ENCODE data around the gene GRK5. TPM values are rescaled to one million over a fixed set of nuclear protein-coding genes. Genes with fewer than 3 reads are reported as not detected.

GRK5 gene
- total RNA-seq, 3 donors from 2014 or later (not counting 1 experiment from before 2014, with no cell fraction given): 37.6 to 54.3 (median 47.9) TPM

- peaks cover 4% of the 10 kb centered on the region for H3K27me3 ChIP-seq (ENCODE audit: control insufficient read depth, insufficient read depth, low read length)
- H3K4me1 ChIP-seq (ENCODE audit: control insufficient read depth, insufficient read depth, low read length): peaks cover 8% of the 10 kb centered on the region
- H3K27ac ChIP-seq (ENCODE audit: low read length): no peak overlapping the region
- Mint-ChIP-seq H3K36me3 (no peaks in the 10 kb centered on the region), H3K4me1 (peaks cover 52 to 70% of the 10 kb centered on the region in 2 donors), H3K27me3 (ENCODE audit: low read depth in 2 of 2) (peaks cover 2 to 18% of the 10 kb centered on the region in 2 donors), H3K9me3 (no peaks in the 10 kb centered on the region), H3K27ac (no peak overlapping the region), H3K4me3 (no peak overlapping the region)
- ATAC-seq (no peak), DNase-seq (no peak)
- no peak for TF ChIP-seq CTCF (IDR thresholded peaks at IDR 0.05)
- H3K36me3 ChIP-seq (ENCODE audit: control insufficient read depth, insufficient read depth, low read length): no peaks in the 10 kb centered on the region
- WGBS (ENCODE audit: insufficient coverage): 92% methylated on average over 13 of the region's 16 CpGs
- H3K9me3 ChIP-seq (ENCODE audit: control insufficient read depth, insufficient read depth, low read length): no peaks in the 10 kb centered on the region
- intact Hi-C loops (cut with micrococcal nuclease): no loop called here
- no peak overlapping the region for H3K4me3 ChIP-seq (ENCODE audit: low read length)
These were observed 116.0 kb downstream of the GRK5 start for GRCh38 chr10:119323085-119324016.

- Mint-ChIP-seq H3K4me1 (peaks cover 34 to 52% of the 10 kb centered on the region in 2 donors), H3K4me3 (no peak overlapping the region), H3K9me3 (no peaks in the 10 kb centered on the region), H3K27me3 (ENCODE audit: low read depth in 2 of 2) (peaks cover under 1 to 2% of the 10 kb centered on the region in 2 donors), H3K36me3 (no peaks in the 10 kb centered on the region), H3K27ac (no peak overlapping the region)
- no peak overlapping the region for H3K27ac ChIP-seq (ENCODE audit: low read length)
- DNase-seq (no peak), ATAC-seq (no peak)
- 97% methylated on average over 3 of the region's 3 CpGs for WGBS (ENCODE audit: insufficient coverage)
- peaks cover 3% of the 10 kb centered on the region for H3K27me3 ChIP-seq (ENCODE audit: control insufficient read depth, insufficient read depth, low read length)
- no peaks in the 10 kb centered on the region for H3K36me3 ChIP-seq (ENCODE audit: control insufficient read depth, insufficient read depth, low read length)
- H3K9me3 ChIP-seq (ENCODE audit: control insufficient read depth, insufficient read depth, low read length): no peaks in the 10 kb centered on the region
- no peak for TF ChIP-seq CTCF (IDR thresholded peaks at IDR 0.05)
- peaks cover 8% of the 10 kb centered on the region for H3K4me1 ChIP-seq (ENCODE audit: control insufficient read depth, insufficient read depth, low read length)
- intact Hi-C loops (cut with micrococcal nuclease): no loop called here
- H3K4me3 ChIP-seq (ENCODE audit: low read length): no peak overlapping the region
These were observed 117.8 kb downstream of the GRK5 start for GRCh38 chr10:119325131-119325530.

- Mint-ChIP-seq H3K9me3 (no peaks in the 10 kb centered on the region), H3K36me3 (no peaks in the 10 kb centered on the region), H3K27me3 (ENCODE audit: low read depth in 2 of 2) (no peaks in the 10 kb centered on the region), H3K27ac (no peak overlapping the region), H3K4me1 (peaks cover 30 to 44% of the 10 kb centered on the region in 2 donors), H3K4me3 (no peak overlapping the region)
- peaks cover 8% of the 10 kb centered on the region for H3K4me1 ChIP-seq (ENCODE audit: control insufficient read depth, insufficient read depth, low read length)
- H3K27ac ChIP-seq (ENCODE audit: low read length): no peak overlapping the region
- 89% methylated on average over 10 of the region's 10 CpGs for WGBS (ENCODE audit: insufficient coverage)
- H3K4me3 ChIP-seq (ENCODE audit: low read length): no peak overlapping the region
- H3K9me3 ChIP-seq (ENCODE audit: control insufficient read depth, insufficient read depth, low read length): no peaks in the 10 kb centered on the region
- no peaks in the 10 kb centered on the region for H3K36me3 ChIP-seq (ENCODE audit: control insufficient read depth, insufficient read depth, low read length)
- DNase-seq: no peak
- intact Hi-C loops (cut with micrococcal nuclease): no loop called here
- no peak for ATAC-seq
- no peaks in the 10 kb centered on the region for H3K27me3 ChIP-seq (ENCODE audit: control insufficient read depth, insufficient read depth, low read length)
- no peak for TF ChIP-seq CTCF (IDR thresholded peaks at IDR 0.05)
These were observed 118.8 kb downstream of the GRK5 start for GRCh38 chr10:119326167-119326566.

Measured in natural killer cell (primary cell).